Measurements from ENCODE around the gene LASP1. TPM values are rescaled to one million over a fixed set of nuclear protein-coding genes. Genes with fewer than 3 reads are reported as not detected.
A peak's percentile ranks its signal among the peaks of the same experiment; 100 is the strongest.

Gene LASP1
- total and polyA plus RNA-seq, 2 donors (not counting 3 experiments of a cell fraction or from before 2014, with no cell fraction given), result 214 to 242 TPM

- no peaks in the 10 kb centered on the region for H4K20me1 ChIP-seq (replicated peaks; ENCODE audit: control insufficient read depth, extremely low read depth, insufficient read depth, low read length)
- peaks cover 79% of the 10 kb centered on the region for H3K79me2 ChIP-seq (ENCODE audit: control insufficient read depth, insufficient read depth, low read length)
- DNase-seq (ENCODE audit: low read depth, low spot score), result no peak
- FAIRE-seq, result peak; percentile 8
- no peak overlapping the region for H3K9ac ChIP-seq (replicated peaks; ENCODE audit: extremely low read depth, insufficient read depth, low read length)
- H3K9me1 ChIP-seq (replicated peaks; ENCODE audit: control insufficient read depth, extremely low read depth, insufficient read depth, low read length), result no peaks in the 10 kb centered on the region
- H3K4me3 ChIP-seq (replicated peaks in 1 of 3; ENCODE audit: insufficient read depth in 1 of 3, low read depth in 1 of 3, low read length in 3 of 3), result no peak overlapping the region
- no peak overlapping the region for H2AFZ ChIP-seq (ENCODE audit: low read depth, low read length)
- TF ChIP-seq CTCF (IDR thresholded peaks at IDR 0.05; ENCODE audit: extremely low read depth in 1 of 2, insufficient read depth in 1 of 2, low read depth in 1 of 2, low read length in 2 of 2) (no peak), POLR2A (IDR thresholded peaks at IDR 0.05; ENCODE audit: low read depth, low read length) (no peak), MYC (IDR thresholded peaks at IDR 0.05; ENCODE audit: low read depth, low read length) (no peak), JUN (IDR thresholded peaks at IDR 0.05; ENCODE audit: borderline replicate concordance, insufficient read depth, insufficient read length, low read depth) (no peak), EZH2 (IDR thresholded peaks at IDR 0.05; ENCODE audit: borderline replicate concordance, low read depth, low read length, severe bottlenecking) (no peak), MAX (IDR thresholded peaks at IDR 0.05; ENCODE audit: insufficient read depth, insufficient read length) (no peak), POLR2AphosphoS5 (IDR thresholded peaks at IDR 0.05; ENCODE audit: insufficient read depth, low read depth, low read length) (no peak), FOS (IDR thresholded peaks at IDR 0.05; ENCODE audit: borderline replicate concordance, insufficient read depth, low read length) (no peak), GATA2 (IDR thresholded peaks at IDR 0.05; ENCODE audit: insufficient read depth, insufficient read length, low read depth, low read length) (no peak)
- H3K36me3 ChIP-seq (ENCODE audit: control insufficient read depth in 2 of 2, extremely low read depth in 1 of 2, insufficient read depth in 2 of 2, low read length in 2 of 2), result peaks cover 8 to 33% of the 10 kb centered on the region in 2 experiments
- no TSS peak for BruUV-seq (replicated peaks)
- H3K9me3 ChIP-seq (replicated peaks; ENCODE audit: control insufficient read depth, insufficient read depth, low read length), result no peaks in the 10 kb centered on the region
- intact Hi-C loops (cut with micrococcal nuclease) (no loop called here), dilution Hi-C loops (cut with MboI; ENCODE audit: extremely low pct_ligation_motif_present, low sequenced_read_pairs) (no loop called here)
- no peak overlapping the region for H3K4me2 ChIP-seq (ENCODE audit: insufficient read depth, low read length)
- no peak overlapping the region for H3K27ac ChIP-seq (ENCODE audit: insufficient read depth, low read depth, low read length)
- CTCF ChIA-PET, result interaction anchor here (0.7 kb wide), 1 partner anchor 12 kb away, joined by 4 read pairs; no protein-coding TSS in a partner anchor
- H3K27me3 ChIP-seq (ENCODE audit: control insufficient read depth in 2 of 2, insufficient read depth in 2 of 2, low read length in 2 of 2), result no peaks in the 10 kb centered on the region
- POLR2A ChIA-PET, result no interaction called here
- peaks cover 30% of the 10 kb centered on the region for H3K4me1 ChIP-seq (ENCODE audit: control insufficient read depth, extremely low read depth, insufficient read depth, low read length)
Measured at GRCh38 chr17:38883592-38884526, 14.0 kb downstream of the LASP1 start.
